Liver (tissue), 3 donors: ENCODE measurements around the gene KCNJ3.

Experiments used
- EGR1 ChIP-seq, 2 donors: IDR thresholded peaks; 2 replicates each; pipeline ENCODE4 v1.6.1; 2016 to 2018; ENCODE audit warnings: antibody characterized with exemption in 2 of 2, low read depth in 2 of 2
- HNF4G ChIP-seq: IDR thresholded peaks from 2 replicates; pipeline ENCODE4 v1.6.1; 2016; ENCODE audit warnings: antibody characterized with exemption
- JUND ChIP-seq, 2 donors: IDR thresholded peaks; 2 replicates each; pipeline ENCODE4 v1.6.1; 2016; ENCODE audit warnings: antibody characterized with exemption in 2 of 2
- MAX ChIP-seq: IDR thresholded peaks from 2 replicates; pipeline ENCODE4 v1.6.1; 2016; ENCODE audit warnings: antibody characterized with exemption
- RAD21 ChIP-seq, 2 donors: IDR thresholded peaks; 2 replicates each; pipeline ENCODE4 v1.6.1; 2016; ENCODE audit warnings: antibody characterized with exemption in 2 of 2, mild to moderate bottlenecking in 2 of 2
- REST ChIP-seq: IDR thresholded peaks from 2 replicates; pipeline ENCODE4 v1.6.1; 2016; ENCODE audit warnings: antibody characterized with exemption, mild to moderate bottlenecking
- SP1 ChIP-seq: IDR thresholded peaks from 2 replicates; pipeline ENCODE4 v1.6.1; 2018; ENCODE audit warnings: antibody characterized with exemption, mild to moderate bottlenecking
- TAF1 ChIP-seq: conservative IDR thresholded peaks from 2 replicates; pipeline ENCODE4 v1.6.1; 2016; ENCODE audit warnings: antibody characterized with exemption, mild to moderate bottlenecking
- TF ChIP-seq, protein P1 (sequence below): fragments of 150-350 bp; IDR thresholded peaks from 2 replicates; pipeline ENCODE4 v1.5.1; 2017; ENCODE audit warnings: improper control_type of control experiment, low read depth, low read length; ENCODE audit not compliant: missing input control
- TF ChIP-seq, protein P2 (sequence below): IDR thresholded peaks from 2 replicates; pipeline ENCODE4 v1.6.1; 2016; ENCODE audit warnings: antibody characterized with exemption
- donor health status: healthy.
- donor health status: healthy.

DNA sequence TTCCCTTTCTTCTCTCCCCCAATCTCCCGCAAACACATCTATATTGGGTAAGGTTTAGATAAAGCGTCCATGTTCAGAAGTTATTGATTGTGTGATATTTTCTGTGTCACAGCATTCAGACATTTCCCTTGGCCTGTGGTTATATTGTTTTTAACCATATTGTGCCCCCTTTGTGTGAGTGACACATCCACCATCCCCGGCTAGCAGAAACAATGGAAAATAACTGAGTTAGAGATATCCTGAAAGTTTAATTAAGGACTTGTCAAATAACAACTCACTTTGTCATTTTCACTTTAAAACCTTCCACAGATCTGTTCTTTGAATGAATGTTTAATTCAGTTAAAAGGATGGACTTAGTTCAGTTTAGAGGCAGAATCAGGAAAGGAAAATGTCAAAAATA is 151.0 kb downstream of the KCNJ3 start:
- TF ChIP-seq, protein P1, sequence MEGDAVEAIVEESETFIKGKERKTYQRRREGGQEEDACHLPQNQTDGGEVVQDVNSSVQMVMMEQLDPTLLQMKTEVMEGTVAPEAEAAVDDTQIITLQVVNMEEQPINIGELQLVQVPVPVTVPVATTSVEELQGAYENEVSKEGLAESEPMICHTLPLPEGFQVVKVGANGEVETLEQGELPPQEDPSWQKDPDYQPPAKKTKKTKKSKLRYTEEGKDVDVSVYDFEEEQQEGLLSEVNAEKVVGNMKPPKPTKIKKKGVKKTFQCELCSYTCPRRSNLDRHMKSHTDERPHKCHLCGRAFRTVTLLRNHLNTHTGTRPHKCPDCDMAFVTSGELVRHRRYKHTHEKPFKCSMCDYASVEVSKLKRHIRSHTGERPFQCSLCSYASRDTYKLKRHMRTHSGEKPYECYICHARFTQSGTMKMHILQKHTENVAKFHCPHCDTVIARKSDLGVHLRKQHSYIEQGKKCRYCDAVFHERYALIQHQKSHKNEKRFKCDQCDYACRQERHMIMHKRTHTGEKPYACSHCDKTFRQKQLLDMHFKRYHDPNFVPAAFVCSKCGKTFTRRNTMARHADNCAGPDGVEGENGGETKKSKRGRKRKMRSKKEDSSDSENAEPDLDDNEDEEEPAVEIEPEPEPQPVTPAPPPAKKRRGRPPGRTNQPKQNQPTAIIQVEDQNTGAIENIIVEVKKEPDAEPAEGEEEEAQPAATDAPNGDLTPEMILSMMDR: no peak
- TF ChIP-seq REST: no peak
- TF ChIP-seq JUND (IDR thresholded peaks at IDR 0.05): no peak
- no peak for TF ChIP-seq MAX
- TF ChIP-seq EGR1 (IDR thresholded peaks at IDR 0.05; ENCODE audit: low read depth in 2 of 2): no peak
- TF ChIP-seq, protein P2, sequence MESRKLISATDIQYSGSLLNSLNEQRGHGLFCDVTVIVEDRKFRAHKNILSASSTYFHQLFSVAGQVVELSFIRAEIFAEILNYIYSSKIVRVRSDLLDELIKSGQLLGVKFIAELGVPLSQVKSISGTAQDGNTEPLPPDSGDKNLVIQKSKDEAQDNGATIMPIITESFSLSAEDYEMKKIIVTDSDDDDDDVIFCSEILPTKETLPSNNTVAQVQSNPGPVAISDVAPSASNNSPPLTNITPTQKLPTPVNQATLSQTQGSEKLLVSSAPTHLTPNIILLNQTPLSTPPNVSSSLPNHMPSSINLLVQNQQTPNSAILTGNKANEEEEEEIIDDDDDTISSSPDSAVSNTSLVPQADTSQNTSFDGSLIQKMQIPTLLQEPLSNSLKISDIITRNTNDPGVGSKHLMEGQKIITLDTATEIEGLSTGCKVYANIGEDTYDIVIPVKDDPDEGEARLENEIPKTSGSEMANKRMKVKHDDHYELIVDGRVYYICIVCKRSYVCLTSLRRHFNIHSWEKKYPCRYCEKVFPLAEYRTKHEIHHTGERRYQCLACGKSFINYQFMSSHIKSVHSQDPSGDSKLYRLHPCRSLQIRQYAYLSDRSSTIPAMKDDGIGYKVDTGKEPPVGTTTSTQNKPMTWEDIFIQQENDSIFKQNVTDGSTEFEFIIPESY: no peak
- no peak for TF ChIP-seq HNF4G
- no peak for TF ChIP-seq RAD21 (IDR thresholded peaks at IDR 0.05)
- no peak for TF ChIP-seq TAF1
- TF ChIP-seq SP1: no peak
